Measurements from ENCODE around the gene HLA-DQB1.

HLA-DQB1 gene

GRCh38 chr6:32621372-32621771 lies 45.1 kb downstream of the HLA-DQB1 start:
- TF ChIP-seq CTCF (conservative IDR thresholded peaks at IDR 0.05; ENCODE audit: low read length) (no peak), EZH2phosphoT487 (IDR thresholded peaks at IDR 0.05; ENCODE audit: borderline replicate concordance) (no peak)

GRCh38 chr6:32617751-32618150 lies 48.7 kb downstream of the HLA-DQB1 start:
- Histone ChIP-seq H3K4me1 (ENCODE audit: insufficient read depth, low read length, poor library complexity, severe bottlenecking) (peaks cover 5% of the 10 kb centered on the region), H3K9ac (ENCODE audit: low read depth, low read length, poor library complexity, severe bottlenecking) (no peak overlapping the region), H3K4me3 (ENCODE audit: low read length, poor library complexity, severe bottlenecking) (no peak overlapping the region), H3K36me3 (ENCODE audit: insufficient read depth, low read length) (no peaks in the 10 kb centered on the region), H3K4me2 (ENCODE audit: low read depth, low read length, poor library complexity, severe bottlenecking) (no peak overlapping the region), H3K79me2 (ENCODE audit: insufficient read depth, low read length) (no peaks in the 10 kb centered on the region), H3K9me2 (replicated peaks; ENCODE audit: low read depth, low read length) (no peaks in the 10 kb centered on the region), H3K9me3 (ENCODE audit: insufficient read depth, low read depth, low read length) (no peaks in the 10 kb centered on the region), H3F3A (ENCODE audit: low read depth) (peaks cover 2% of the 10 kb centered on the region; the same call in 1 of the 2 replicates), H4K20me1 (ENCODE audit: insufficient read depth, low read length, poor library complexity, severe bottlenecking) (no peaks in the 10 kb centered on the region), H3K27me3 (ENCODE audit: insufficient read depth, low read length, poor library complexity, severe bottlenecking) (peaks cover 7% of the 10 kb centered on the region), H2AFZ (ENCODE audit: low read length) (no peak overlapping the region)
- TF ChIP-seq CTCF (conservative IDR thresholded peaks at IDR 0.05; ENCODE audit: low read length) (no peak), EZH2phosphoT487 (IDR thresholded peaks at IDR 0.05; ENCODE audit: borderline replicate concordance) (no peak)

More at GRCh38 chr6:32621372-32621771, 45.1 kb downstream of the HLA-DQB1 start:
- Histone ChIP-seq H3K9ac (ENCODE audit: low read depth, low read length, poor library complexity, severe bottlenecking) (no peak overlapping the region), H3K27me3 (ENCODE audit: insufficient read depth, low read length, poor library complexity, severe bottlenecking) (no peaks in the 10 kb centered on the region), H3K79me2 (ENCODE audit: insufficient read depth, low read length) (no peaks in the 10 kb centered on the region), H3K36me3 (ENCODE audit: insufficient read depth, low read length) (no peaks in the 10 kb centered on the region), H3F3A (ENCODE audit: low read depth) (peaks cover 7% of the 10 kb centered on the region; the same call in 1 of the 2 replicates), H4K20me1 (ENCODE audit: insufficient read depth, low read length, poor library complexity, severe bottlenecking) (no peaks in the 10 kb centered on the region), H2AFZ (ENCODE audit: low read length) (no peak overlapping the region), H3K4me2 (ENCODE audit: low read depth, low read length, poor library complexity, severe bottlenecking) (no peak overlapping the region), H3K9me3 (ENCODE audit: insufficient read depth, low read depth, low read length) (no peaks in the 10 kb centered on the region), H3K9me2 (replicated peaks; ENCODE audit: low read depth, low read length) (no peaks in the 10 kb centered on the region), H3K4me3 (ENCODE audit: low read length, poor library complexity, severe bottlenecking) (no peak overlapping the region), H3K4me1 (ENCODE audit: insufficient read depth, low read length, poor library complexity, severe bottlenecking) (peaks cover 15% of the 10 kb centered on the region)

GRCh38 chr6:32615885-32616532 lies 50.4 kb downstream of the HLA-DQB1 start:
- Histone ChIP-seq H4K20me1 (ENCODE audit: insufficient read depth, low read length, poor library complexity, severe bottlenecking) (no peaks in the 10 kb centered on the region), H3K79me2 (ENCODE audit: insufficient read depth, low read length) (no peaks in the 10 kb centered on the region), H3K9ac (ENCODE audit: low read depth, low read length, poor library complexity, severe bottlenecking) (no peak overlapping the region), H3K4me1 (ENCODE audit: insufficient read depth, low read length, poor library complexity, severe bottlenecking) (no peaks in the 10 kb centered on the region), H3K36me3 (ENCODE audit: insufficient read depth, low read length) (no peaks in the 10 kb centered on the region), H3K27me3 (ENCODE audit: insufficient read depth, low read length, poor library complexity, severe bottlenecking) (peaks cover 7% of the 10 kb centered on the region), H3K4me3 (ENCODE audit: low read length, poor library complexity, severe bottlenecking) (no peak overlapping the region), H3K9me2 (replicated peaks; ENCODE audit: low read depth, low read length) (no peaks in the 10 kb centered on the region), H3K9me3 (ENCODE audit: insufficient read depth, low read depth, low read length) (no peaks in the 10 kb centered on the region), H3F3A (ENCODE audit: low read depth) (no peaks in the 10 kb centered on the region), H3K4me2 (ENCODE audit: low read depth, low read length, poor library complexity, severe bottlenecking) (no peak overlapping the region), H2AFZ (ENCODE audit: low read length) (no peak overlapping the region)
- TF ChIP-seq EZH2phosphoT487 (IDR thresholded peaks at IDR 0.05; ENCODE audit: borderline replicate concordance), result no peak
- no peak for TF ChIP-seq CTCF (conservative IDR thresholded peaks at IDR 0.05; ENCODE audit: low read length)

All from Loucy (cell line).